Caki2 (cell line): ENCODE measurements around the gene UBE2D1. TPM values are rescaled to one million over a fixed set of nuclear protein-coding genes. Genes with fewer than 3 reads are reported as not detected.

Experiments
- DNase-seq: peaks from one replicate; pipeline ENCODE4 v3.0.0-alpha.2; 2015; ENCODE audit warnings: low read depth
- in situ Hi-C: cut with HindIII; loops from 2 replicates; pipeline ENCODE4 v1.10.0; 2016; ENCODE audit warnings: low sequenced_read_pairs, low pct_unique_long_range_greater_than_20kb, mixed read lengths
- total RNA-seq: library from RNA; depleted of rRNA; stranded (reverse); fragments of >200 nt; shearing (Covaris generic); gene quantifications from 2 replicates; pipeline ENCODE4 v1.2.3, GENCODE V29; 2014; ENCODE audit warnings: low replicate concordance

Gene UBE2D1
- total RNA-seq, 1 experiment from 2014 or later, result 18.2 TPM

GRCh38 chr10:58331646-58332045, 3.2 kb upstream of the UBE2D1 start:
- no peak for DNase-seq
- in situ Hi-C loops, result no loop called here

GRCh38 chr10:58335306-58336005, 650 bp downstream of the UBE2D1 start:
- in situ Hi-C loops, result no loop called here
- DNase-seq, result peak; percentile 47

GRCh38 chr10:58336242-58336641, 1.4 kb downstream of the UBE2D1 start:
- no peak for DNase-seq
- in situ Hi-C loops, result no loop called here

- DNase-seq, result no peak
- in situ Hi-C loops, result no loop called here
These were observed 6.6 kb downstream of the UBE2D1 start for GRCh38 chr10:58341422-58341821.

- no peak for DNase-seq
- in situ Hi-C loops, result no loop called here
These were observed 7.1 kb downstream of the UBE2D1 start for GRCh38 chr10:58341947-58342346.

- no peak for DNase-seq
- in situ Hi-C loops, result no loop called here
These were observed 13.2 kb downstream of the UBE2D1 start for GRCh38 chr10:58347967-58348366.

GRCh38 chr10:58348571-58349033, 13.8 kb downstream of the UBE2D1 start:
- in situ Hi-C loops, result no loop called here
- DNase-seq, result no peak

GRCh38 chr10:58350023-58350422, 15.2 kb downstream of the UBE2D1 start:
- DNase-seq, result no peak
- in situ Hi-C loops, result no loop called here

GRCh38 chr10:58350619-58351323, 16.0 kb downstream of the UBE2D1 start:
- no peak for DNase-seq
- in situ Hi-C loops, result no loop called here

- no peak for DNase-seq
These were observed 17.1 kb downstream of the UBE2D1 start for GRCh38 chr10:58351616-58352578.

GRCh38 chr10:58352956-58353610, 18.3 kb downstream of the UBE2D1 start:
- in situ Hi-C loops, result no loop called here

More at GRCh38 chr10:58351616-58352578, 17.1 kb downstream of the UBE2D1 start:
- in situ Hi-C loops, result no loop called here

GRCh38 chr10:58356756-58357155, 21.9 kb downstream of the UBE2D1 start:
- in situ Hi-C loops, result no loop called here
- no peak for DNase-seq

More at GRCh38 chr10:58352956-58353610, 18.3 kb downstream of the UBE2D1 start:
- no peak for DNase-seq

GRCh38 chr10:58358314-58358933, 23.6 kb downstream of the UBE2D1 start:
- in situ Hi-C loops, result no loop called here
- no peak for DNase-seq

GRCh38 chr10:58358947-58359346, 24.1 kb downstream of the UBE2D1 start:
- no peak for DNase-seq
- in situ Hi-C loops, result no loop called here

- in situ Hi-C loops, result no loop called here
- no peak for DNase-seq
These were observed 24.7 kb downstream of the UBE2D1 start for GRCh38 chr10:58359541-58359940.

- no peak for DNase-seq
- in situ Hi-C loops, result no loop called here
These were observed 25.7 kb downstream of the UBE2D1 start for GRCh38 chr10:58360412-58361004.

GRCh38 chr10:58361353-58361752, 26.5 kb downstream of the UBE2D1 start:
- no peak for DNase-seq
- in situ Hi-C loops, result no loop called here
